Measurements from ENCODE around the gene LOXL3.
A peak's percentile ranks its signal among the peaks of the same experiment; 100 is the strongest.

The LOXL3 gene

DNA sequence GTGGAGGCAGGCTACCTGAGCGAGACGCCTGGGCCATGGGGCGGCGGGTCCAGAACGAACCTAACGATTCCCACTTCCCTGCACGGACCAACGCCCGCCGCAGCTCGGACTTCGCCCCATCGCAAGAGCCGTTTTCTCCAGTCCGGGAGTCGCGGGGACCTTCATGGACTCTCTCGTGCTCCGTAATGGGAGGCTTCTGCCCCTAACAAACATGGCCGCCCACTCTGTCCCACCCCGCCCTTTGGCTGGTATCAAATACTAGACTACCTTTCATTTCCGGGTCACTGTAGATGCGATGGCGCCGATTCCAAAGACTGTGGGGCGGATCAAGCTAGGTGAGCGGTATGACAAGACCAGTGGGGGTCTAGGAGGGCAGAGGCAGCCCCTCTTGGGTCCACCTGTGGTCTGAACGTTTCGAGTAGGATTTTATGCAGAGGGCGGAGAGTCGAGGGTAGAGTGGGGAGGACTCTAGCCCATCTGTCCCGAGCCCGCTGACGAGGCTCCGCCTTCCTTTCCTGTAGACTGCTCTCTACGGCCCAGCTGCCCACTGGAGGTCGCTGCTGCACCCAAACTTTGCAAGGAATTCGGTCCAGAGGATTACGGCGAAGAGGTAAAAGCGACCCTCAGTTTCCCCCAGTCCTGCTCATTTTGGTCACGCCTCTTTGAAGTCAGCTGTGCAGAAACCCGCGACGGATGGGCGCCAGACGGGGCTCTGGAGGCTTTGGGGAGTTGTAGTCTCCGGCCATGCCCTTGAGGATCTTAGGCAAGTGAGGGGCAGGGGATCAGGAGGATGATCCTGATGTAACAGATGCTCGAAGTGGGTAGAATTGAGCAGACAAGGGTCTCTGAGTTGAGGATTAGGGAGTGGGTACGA is 70.7 kb downstream of the LOXL3 start, which contains the start of the genes CCDC142 and TTC31:
CCDC142 (minus strand) TSS at position 198 of the 874 bp plus-strand sequence; CDS start at position 37, 161 bp downstream.
TTC31 (plus strand) TSS at position 281 of the 874 bp plus-strand sequence; CDS start at position 296, 15 bp downstream.
- peak; percentile 95 for DNase-seq

Data from activated CD4-positive, alpha-beta T cell treated with anti-CD3 and anti-CD28 coated beads, Interleukin-10, Interleukin-2, amounts not matched to agents 100 ng/mL and 50 ng/mL, durations not matched to agents 16 hours and 8 hours (primary cell).